Testis (tissue), 2 donors: ENCODE data around the gene GMCL2.

Experiments
- POLR2A ChIP-seq: fragments of 450-650 bp; IDR thresholded peaks from one replicate; pipeline ENCODE4 v1.6.1; 2017; ENCODE audit warnings: antibody characterized with exemption, mild to moderate bottlenecking, moderate library complexity
- TF ChIP-seq, protein P1 (sequence below), 3 experiments: fragments of 450-650 bp in 2 of 3; fragments of 200-600 bp in 1 of 3; sonication (generic) in 1 of 3; IDR thresholded peaks; one replicate each; pipeline ENCODE4 v1.5.1; 2016 to 2019; ENCODE audit warnings: antibody characterized with exemption in 3 of 3, mild to moderate bottlenecking in 2 of 3, moderate library complexity in 1 of 3

DNA sequence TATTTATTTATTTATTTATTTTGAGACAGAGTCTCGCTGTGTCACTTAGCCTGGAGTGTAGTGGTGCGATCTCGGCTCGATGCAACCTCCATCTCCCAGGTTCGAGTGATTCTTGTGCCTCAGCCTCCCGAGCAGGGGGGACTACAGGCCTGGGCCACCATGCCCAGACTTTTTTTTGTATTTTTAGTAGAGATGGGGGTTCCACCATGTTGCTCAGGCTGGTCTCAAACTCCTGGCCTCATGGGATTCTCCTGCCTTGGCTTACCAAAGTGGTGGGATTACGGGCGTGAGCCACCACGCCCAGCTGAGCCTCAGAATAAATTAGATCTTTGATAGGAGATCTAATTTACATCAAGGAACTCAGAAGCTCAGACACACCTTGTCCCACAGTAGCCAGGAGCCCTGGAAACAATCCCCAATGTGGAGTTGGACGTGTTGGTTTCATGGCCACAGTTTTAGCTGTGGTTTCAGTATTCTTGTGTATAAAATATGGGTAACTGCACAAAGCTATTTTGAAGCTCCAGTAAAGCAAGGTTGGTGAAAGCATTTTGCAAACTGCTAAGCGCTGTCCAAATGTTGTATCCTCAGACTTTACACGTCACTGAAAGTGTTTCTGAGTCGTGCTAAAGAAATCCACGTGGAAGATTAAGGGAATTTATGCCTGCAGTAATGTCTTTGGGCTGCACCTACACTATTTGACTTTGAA is 14.2 kb upstream of the GMCL2 start:
- TF ChIP-seq POLR2A = no peak
- TF ChIP-seq, protein P1, sequence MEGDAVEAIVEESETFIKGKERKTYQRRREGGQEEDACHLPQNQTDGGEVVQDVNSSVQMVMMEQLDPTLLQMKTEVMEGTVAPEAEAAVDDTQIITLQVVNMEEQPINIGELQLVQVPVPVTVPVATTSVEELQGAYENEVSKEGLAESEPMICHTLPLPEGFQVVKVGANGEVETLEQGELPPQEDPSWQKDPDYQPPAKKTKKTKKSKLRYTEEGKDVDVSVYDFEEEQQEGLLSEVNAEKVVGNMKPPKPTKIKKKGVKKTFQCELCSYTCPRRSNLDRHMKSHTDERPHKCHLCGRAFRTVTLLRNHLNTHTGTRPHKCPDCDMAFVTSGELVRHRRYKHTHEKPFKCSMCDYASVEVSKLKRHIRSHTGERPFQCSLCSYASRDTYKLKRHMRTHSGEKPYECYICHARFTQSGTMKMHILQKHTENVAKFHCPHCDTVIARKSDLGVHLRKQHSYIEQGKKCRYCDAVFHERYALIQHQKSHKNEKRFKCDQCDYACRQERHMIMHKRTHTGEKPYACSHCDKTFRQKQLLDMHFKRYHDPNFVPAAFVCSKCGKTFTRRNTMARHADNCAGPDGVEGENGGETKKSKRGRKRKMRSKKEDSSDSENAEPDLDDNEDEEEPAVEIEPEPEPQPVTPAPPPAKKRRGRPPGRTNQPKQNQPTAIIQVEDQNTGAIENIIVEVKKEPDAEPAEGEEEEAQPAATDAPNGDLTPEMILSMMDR (IDR thresholded peaks at IDR 0.05) = no peak
